ENCODE measurements around the gene HOXC10.

DNA sequence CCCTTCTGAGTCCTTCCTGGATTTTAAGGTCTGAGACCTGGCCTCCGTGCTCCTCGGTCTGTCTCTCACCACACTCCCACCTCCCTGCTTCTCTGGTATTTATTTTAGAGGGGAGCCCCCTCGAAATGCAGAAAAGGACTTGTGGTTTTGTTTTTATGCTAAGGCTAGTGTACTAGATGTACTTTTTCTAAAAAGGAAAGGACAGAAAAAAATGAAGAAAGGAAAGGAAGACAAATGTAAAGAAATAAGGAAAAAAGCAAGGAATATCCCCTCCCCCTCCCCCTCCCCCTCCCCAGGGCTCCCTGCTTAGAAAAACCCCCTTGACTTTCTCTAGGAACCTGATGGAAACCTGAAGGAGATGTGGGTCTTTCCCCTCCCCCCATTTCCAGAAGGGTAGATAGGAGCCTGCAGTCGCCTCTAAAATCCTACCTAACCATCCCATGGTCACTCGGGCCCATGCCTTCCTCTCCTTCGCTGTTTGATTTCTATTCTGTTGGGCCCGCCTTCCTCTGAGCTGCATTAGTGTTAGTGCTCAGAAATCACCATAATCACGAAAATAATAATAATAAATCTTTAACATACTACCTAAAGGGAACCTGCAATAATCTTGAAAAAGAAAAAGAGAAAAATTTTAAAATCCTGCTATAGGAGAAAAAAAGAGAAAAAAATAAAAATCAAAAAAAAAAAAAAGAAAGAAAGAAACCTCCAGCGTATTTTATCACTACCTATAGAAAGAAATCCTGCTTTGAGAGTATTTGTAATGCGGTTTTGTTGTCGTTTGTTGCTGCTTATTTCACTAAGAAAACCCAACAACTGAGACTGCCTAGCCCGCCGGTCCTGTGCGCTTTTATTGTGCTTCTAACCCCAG, 27.0 kb downstream of the HOXC10 start:
- TF ChIP-seq EZH2 (IDR thresholded peaks at IDR 0.05; ENCODE audit: low read length), result no peak
- TF ChIP-seq CTCF (optimal IDR thresholded peaks at IDR 0.05 in 1 of 3, IDR thresholded peaks at IDR 0.05 in 1 of 3, conservative IDR thresholded peaks at IDR 0.05 in 1 of 3; ENCODE audit: extremely low read depth in 1 of 3, insufficient read depth in 2 of 3, low read length in 3 of 3), result no peak

Data from keratinocyte (primary cell).